ENCODE measurements around the gene FBLN2. TPM values are rescaled to one million over a fixed set of nuclear protein-coding genes. Genes with fewer than 3 reads are reported as not detected.

Gene FBLN2
- total RNA-seq, 1 experiment from 2014 or later: 36.7 TPM

GRCh38 chr3:13583251-13584180 lies 34.6 kb downstream of the FBLN2 start:
- CTCF ChIA-PET: interaction anchor here (1.6 kb wide), 1 partner anchor 87 kb away, joined by 4 read pairs; no protein-coding TSS in a partner anchor
- Histone ChIP-seq H3K4me3 (ENCODE audit: low read depth, low read length) (no peak overlapping the region), H3K36me3 (ENCODE audit: control insufficient read depth, insufficient read depth, low read length) (no peaks in the 10 kb centered on the region), H3K4me1 (peaks cover 19% of the 10 kb centered on the region), H3K9me3 (no peaks in the 10 kb centered on the region), H3K27me3 (replicated peaks; ENCODE audit: control insufficient read depth, insufficient read depth, low read length) (no peaks in the 10 kb centered on the region)
- intact Hi-C loops (cut with micrococcal nuclease; ENCODE audit: unreplicated experiment): no loop called here
- Mint-ChIP-seq H3K36me3 (ENCODE audit: insufficient read depth, unreplicated experiment) (no peaks in the 10 kb centered on the region), H3K4me1 (ENCODE audit: low read depth, unreplicated experiment) (peaks cover 13% of the 10 kb centered on the region), H3K27me3 (ENCODE audit: insufficient read depth, unreplicated experiment) (no peaks in the 10 kb centered on the region), H3K27ac (ENCODE audit: unreplicated experiment) (no peak overlapping the region), H3K9me3 (ENCODE audit: unreplicated experiment) (no peaks in the 10 kb centered on the region), H3K4me3 (ENCODE audit: unreplicated experiment) (no peak overlapping the region)
- no peak for TF ChIP-seq CTCF (IDR thresholded peaks at IDR 0.05; ENCODE audit: insufficient read depth in 1 of 2, low read depth in 1 of 2, low read length in 1 of 2, severe bottlenecking in 1 of 2, unreplicated experiment in 1 of 2)
- DNase-seq: no peak
- no TSS peak for BruUV-seq (replicated peaks)
- POLR2A ChIA-PET: no interaction called here

- ChIA-PET CTCF (interaction anchor here (1.6 kb wide), 1 partner anchor 88 kb away, joined by 4 read pairs; no protein-coding TSS in a partner anchor), POLR2A (interaction anchor here (0.6 kb wide), 1 partner anchor 987 kb away, joined by 3 read pairs; no protein-coding TSS in a partner anchor)
- Mint-ChIP-seq H3K27ac (ENCODE audit: unreplicated experiment) (no peak overlapping the region), H3K4me3 (ENCODE audit: unreplicated experiment) (no peak overlapping the region), H3K4me1 (ENCODE audit: low read depth, unreplicated experiment) (peaks cover 21% of the 10 kb centered on the region), H3K36me3 (ENCODE audit: insufficient read depth, unreplicated experiment) (no peaks in the 10 kb centered on the region), H3K9me3 (ENCODE audit: unreplicated experiment) (no peaks in the 10 kb centered on the region), H3K27me3 (ENCODE audit: insufficient read depth, unreplicated experiment) (no peaks in the 10 kb centered on the region)
- TF ChIP-seq CTCF (IDR thresholded peaks at IDR 0.05; ENCODE audit: insufficient read depth in 1 of 2, low read depth in 1 of 2, low read length in 1 of 2, severe bottlenecking in 1 of 2, unreplicated experiment in 1 of 2): no peak
- peaks cover 28% of the 10 kb centered on the region for H3K4me1 ChIP-seq
- H3K9me3 ChIP-seq: no peaks in the 10 kb centered on the region
- no peaks in the 10 kb centered on the region for H3K36me3 ChIP-seq (ENCODE audit: control insufficient read depth, insufficient read depth, low read length)
- DNase-seq: no peak
- no peaks in the 10 kb centered on the region for H3K27me3 ChIP-seq (replicated peaks; ENCODE audit: control insufficient read depth, insufficient read depth, low read length)
- intact Hi-C loops (cut with micrococcal nuclease; ENCODE audit: unreplicated experiment): no loop called here
- BruUV-seq (replicated peaks): no TSS peak
- no peak overlapping the region for H3K4me3 ChIP-seq (ENCODE audit: low read depth, low read length)
Measured at GRCh38 chr3:13584427-13584891, 35.5 kb downstream of the FBLN2 start.

- no peaks in the 10 kb centered on the region for H3K27me3 ChIP-seq (replicated peaks; ENCODE audit: control insufficient read depth, insufficient read depth, low read length)
- no peak for DNase-seq
- Mint-ChIP-seq H3K4me1 (ENCODE audit: low read depth, unreplicated experiment) (peaks cover 25% of the 10 kb centered on the region), H3K36me3 (ENCODE audit: insufficient read depth, unreplicated experiment) (no peaks in the 10 kb centered on the region), H3K27me3 (ENCODE audit: insufficient read depth, unreplicated experiment) (no peaks in the 10 kb centered on the region), H3K4me3 (ENCODE audit: unreplicated experiment) (no peak overlapping the region), H3K27ac (ENCODE audit: unreplicated experiment) (no peak overlapping the region), H3K9me3 (ENCODE audit: unreplicated experiment) (no peaks in the 10 kb centered on the region)
- H3K36me3 ChIP-seq (ENCODE audit: control insufficient read depth, insufficient read depth, low read length): no peaks in the 10 kb centered on the region
- no peaks in the 10 kb centered on the region for H3K9me3 ChIP-seq
- peaks cover 32% of the 10 kb centered on the region for H3K4me1 ChIP-seq
- TF ChIP-seq CTCF (IDR thresholded peaks at IDR 0.05; ENCODE audit: insufficient read depth in 1 of 2, low read depth in 1 of 2, low read length in 1 of 2, severe bottlenecking in 1 of 2, unreplicated experiment in 1 of 2): no peak
- ChIA-PET POLR2A (interaction anchor here (0.6 kb wide), 1 partner anchor 987 kb away, joined by 3 read pairs; no protein-coding TSS in a partner anchor), CTCF (interaction anchor here (1.6 kb wide), 1 partner anchor 89 kb away, joined by 4 read pairs; no protein-coding TSS in a partner anchor)
- H3K4me3 ChIP-seq (ENCODE audit: low read depth, low read length): no peak overlapping the region
- no TSS peak for BruUV-seq (replicated peaks)
- intact Hi-C loops (cut with micrococcal nuclease; ENCODE audit: unreplicated experiment): no loop called here
Measured at GRCh38 chr3:13584901-13585300, 36.0 kb downstream of the FBLN2 start.
